ENCODE measurements around the gene SPNS3.

SPNS3 gene

GRCh38 chr17:4502466-4503154, 68.9 kb downstream of the SPNS3 start:
- CTCF ChIA-PET = interaction anchor here (0.6 kb wide), 1 partner anchor 173 kb away, joined by 3 read pairs; no protein-coding TSS in a partner anchor
- no peak for DNase-seq (ENCODE audit: low spot score)

DNA sequence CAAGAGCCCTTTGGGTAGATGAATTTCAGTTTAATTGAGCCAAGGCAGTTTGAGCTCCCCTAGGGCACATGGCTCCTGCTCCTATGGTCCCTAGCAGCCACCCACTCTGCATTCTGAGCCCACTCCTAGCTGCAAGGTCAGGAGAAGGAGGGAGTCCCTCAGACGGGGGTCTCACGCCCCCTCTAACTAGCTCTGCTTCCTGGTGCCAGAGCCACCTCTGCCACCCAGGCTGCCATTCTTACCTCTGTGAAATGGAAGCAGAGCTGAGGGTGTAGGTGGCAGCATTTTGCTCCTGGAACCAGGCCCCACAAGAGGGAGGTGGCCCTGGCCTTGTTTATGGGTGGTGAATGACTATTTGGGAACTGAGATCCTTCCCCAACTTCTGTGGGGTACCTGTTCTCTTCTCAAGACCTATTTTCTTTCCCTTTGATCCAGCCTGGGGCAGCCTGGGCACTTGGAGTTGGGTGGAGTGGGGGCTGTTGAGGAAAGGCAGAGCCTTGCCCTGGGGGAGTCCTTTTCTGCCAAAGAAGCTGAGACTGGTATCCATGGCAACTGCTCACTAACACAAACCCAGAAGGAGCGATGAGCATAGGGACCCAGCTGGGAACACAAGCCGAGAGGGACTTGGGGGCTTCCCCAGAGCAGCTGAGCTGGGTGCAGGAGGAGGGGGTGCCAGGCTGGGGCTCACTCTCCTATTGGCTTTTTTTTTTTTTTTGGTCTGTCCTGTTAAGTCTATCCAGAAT, 69.7 kb downstream of the SPNS3 start:
- H3K27ac ChIP-seq = no peak overlapping the region
- CTCF ChIA-PET = no interaction called here
- POLR2A ChIA-PET (ENCODE audit: low non-redundant PET) = no interaction called here
- TF ChIP-seq, protein P1, sequence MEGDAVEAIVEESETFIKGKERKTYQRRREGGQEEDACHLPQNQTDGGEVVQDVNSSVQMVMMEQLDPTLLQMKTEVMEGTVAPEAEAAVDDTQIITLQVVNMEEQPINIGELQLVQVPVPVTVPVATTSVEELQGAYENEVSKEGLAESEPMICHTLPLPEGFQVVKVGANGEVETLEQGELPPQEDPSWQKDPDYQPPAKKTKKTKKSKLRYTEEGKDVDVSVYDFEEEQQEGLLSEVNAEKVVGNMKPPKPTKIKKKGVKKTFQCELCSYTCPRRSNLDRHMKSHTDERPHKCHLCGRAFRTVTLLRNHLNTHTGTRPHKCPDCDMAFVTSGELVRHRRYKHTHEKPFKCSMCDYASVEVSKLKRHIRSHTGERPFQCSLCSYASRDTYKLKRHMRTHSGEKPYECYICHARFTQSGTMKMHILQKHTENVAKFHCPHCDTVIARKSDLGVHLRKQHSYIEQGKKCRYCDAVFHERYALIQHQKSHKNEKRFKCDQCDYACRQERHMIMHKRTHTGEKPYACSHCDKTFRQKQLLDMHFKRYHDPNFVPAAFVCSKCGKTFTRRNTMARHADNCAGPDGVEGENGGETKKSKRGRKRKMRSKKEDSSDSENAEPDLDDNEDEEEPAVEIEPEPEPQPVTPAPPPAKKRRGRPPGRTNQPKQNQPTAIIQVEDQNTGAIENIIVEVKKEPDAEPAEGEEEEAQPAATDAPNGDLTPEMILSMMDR (conservative IDR thresholded peaks at IDR 0.05; ENCODE audit: low read depth) = no peak
- DNase-seq (ENCODE audit: low spot score) = no peak

More at GRCh38 chr17:4502466-4503154, 68.9 kb downstream of the SPNS3 start:
- TF ChIP-seq, protein P1 (conservative IDR thresholded peaks at IDR 0.05; ENCODE audit: low read depth) = no peak
- H3K27ac ChIP-seq = no peak overlapping the region
- POLR2A ChIA-PET (ENCODE audit: low non-redundant PET) = no interaction called here

DNA sequence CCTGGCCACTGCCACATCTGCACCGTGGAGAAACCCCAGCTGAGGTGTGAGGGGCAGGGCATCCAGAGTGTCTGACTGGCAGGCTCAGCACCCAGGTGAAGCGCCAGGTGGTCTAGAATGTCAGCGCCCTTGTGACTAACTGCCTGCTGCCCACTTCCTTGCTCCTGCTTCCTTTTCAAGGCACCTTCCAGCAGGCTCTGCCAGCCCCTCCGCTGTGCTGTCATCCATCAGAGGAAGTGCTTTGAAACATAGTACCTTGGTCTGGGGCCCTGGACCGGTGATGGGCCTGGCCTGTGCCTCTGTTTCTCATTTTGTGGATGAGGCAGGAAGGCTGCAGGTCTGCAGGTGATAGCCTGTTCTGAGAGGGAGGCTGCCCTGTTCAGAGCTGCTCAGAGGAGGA, 70.4 kb downstream of the SPNS3 start:
- POLR2A ChIA-PET (ENCODE audit: low non-redundant PET) = no interaction called here
- CTCF ChIA-PET = no interaction called here
- no peak for DNase-seq (ENCODE audit: low spot score)
- TF ChIP-seq, protein P1 (conservative IDR thresholded peaks at IDR 0.05; ENCODE audit: low read depth) = no peak
- H3K27ac ChIP-seq = no peak overlapping the region

GRCh38 chr17:4505187-4505586, 71.4 kb downstream of the SPNS3 start:
- TF ChIP-seq, protein P1 (conservative IDR thresholded peaks at IDR 0.05; ENCODE audit: low read depth) = no peak
- DNase-seq (ENCODE audit: low spot score) = no peak
- H3K27ac ChIP-seq = no peak overlapping the region
- ChIA-PET CTCF (interaction anchor here (0.6 kb wide), 1 partner anchor 90 kb away, joined by 4 read pairs; no protein-coding TSS in a partner anchor), POLR2A (ENCODE audit: low non-redundant PET) (no interaction called here)

DNA sequence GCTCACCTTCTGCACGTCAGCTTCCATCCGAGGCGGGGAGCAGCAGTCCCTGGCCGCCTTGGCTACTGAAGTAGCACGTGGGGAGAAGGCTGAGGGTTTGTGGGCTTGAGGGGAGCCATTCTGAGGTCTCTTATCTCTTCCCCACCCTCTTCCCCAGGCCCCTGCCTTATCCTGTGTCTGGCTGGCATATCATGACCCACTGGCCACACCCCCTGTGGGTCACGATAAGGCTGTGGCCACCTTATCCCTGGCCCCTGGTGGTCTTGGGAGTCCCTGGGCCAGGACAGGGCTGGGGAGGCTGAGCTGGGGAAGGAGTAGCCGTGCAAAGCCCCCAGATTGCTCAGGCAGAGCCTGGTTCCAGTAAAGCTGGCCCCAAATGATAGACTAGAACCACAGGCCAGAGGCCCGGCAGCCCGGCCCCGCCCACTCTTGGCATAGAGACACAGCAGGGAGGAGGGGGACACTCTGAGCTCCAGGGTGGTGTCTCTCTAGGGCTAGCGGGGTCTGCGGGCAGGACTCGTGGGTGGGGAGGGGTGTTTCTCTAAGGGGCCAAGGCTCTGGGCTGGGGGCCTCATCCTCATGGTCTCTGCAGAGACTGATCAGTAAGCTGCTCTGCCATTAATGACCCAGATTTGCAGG, 72.6 kb downstream of the SPNS3 start:
- H3K27ac ChIP-seq = no peak overlapping the region
- POLR2A ChIA-PET (ENCODE audit: low non-redundant PET) = no interaction called here
- CTCF ChIA-PET = interaction anchor here (0.6 kb wide), 1 partner anchor 23 kb away, joined by 3 read pairs; no protein-coding TSS in a partner anchor
- no peak for DNase-seq (ENCODE audit: low spot score)
- TF ChIP-seq, protein P1 (conservative IDR thresholded peaks at IDR 0.05; ENCODE audit: low read depth) = no peak

- DNase-seq (ENCODE audit: low spot score) = no peak
- no peak overlapping the region for H3K27ac ChIP-seq
- ChIA-PET CTCF (no interaction called here), POLR2A (ENCODE audit: low non-redundant PET) (no interaction called here)
- TF ChIP-seq, protein P1 (conservative IDR thresholded peaks at IDR 0.05; ENCODE audit: low read depth) = no peak
These were observed 73.2 kb downstream of the SPNS3 start for GRCh38 chr17:4506892-4507291.
